SKM-1 treated with dmso at 0.1 percent for 144 hours (cell line): ENCODE data around the gene UST.
"Not testable (repeated sequence)": the region's sequence is repeated elsewhere in the genome, so short reads cannot be mapped to it uniquely, and the experiment has no call there.

ENCODE experiments used
- DNase-seq: peaks from one replicate; lab custom pipeline; 2025; ENCODE audit not compliant: unreplicated experiment; lab: John Stamatoyannopoulos, UW

UST gene

GRCh38 chr6:148967541-148967956 lies 220.7 kb downstream of the UST start:
- DNase-seq: no peak

GRCh38 chr6:148968771-148969602 lies 222.2 kb downstream of the UST start:
- DNase-seq: no peak

- DNase-seq: no peak
These were observed 222.8 kb downstream of the UST start for GRCh38 chr6:148969603-148970061.

- DNase-seq: no peak
These were observed 224.4 kb downstream of the UST start for GRCh38 chr6:148971031-148971927.

- DNase-seq: no peak
These were observed 225.7 kb downstream of the UST start for GRCh38 chr6:148972481-148972880.

- DNase-seq: no peak
These were observed 226.8 kb downstream of the UST start for GRCh38 chr6:148973538-148974208.

- no peak for DNase-seq
These were observed 227.5 kb downstream of the UST start for GRCh38 chr6:148974351-148974750.

- DNase-seq: not testable (repeated sequence)
These were observed 231.5 kb downstream of the UST start for GRCh38 chr6:148978298-148978697.

GRCh38 chr6:148979014-148979901 lies 232.4 kb downstream of the UST start:
- DNase-seq: no peak

- DNase-seq: no peak
These were observed 233.4 kb downstream of the UST start for GRCh38 chr6:148980234-148980633.

GRCh38 chr6:148981515-148981914 lies 234.7 kb downstream of the UST start:
- no peak for DNase-seq

GRCh38 chr6:148983101-148983761 lies 236.4 kb downstream of the UST start:
- no peak for DNase-seq

- DNase-seq: no peak
These were observed 237.1 kb downstream of the UST start for GRCh38 chr6:148983966-148984365.

- DNase-seq: no peak
These were observed 237.8 kb downstream of the UST start for GRCh38 chr6:148984531-148985056.

GRCh38 chr6:148985499-148985898 lies 238.7 kb downstream of the UST start:
- no peak for DNase-seq

- DNase-seq: no peak
These were observed 239.8 kb downstream of the UST start for GRCh38 chr6:148986608-148987007.

GRCh38 chr6:148987982-148988381 lies 241.2 kb downstream of the UST start:
- no peak for DNase-seq

GRCh38 chr6:148989585-148989984 lies 242.8 kb downstream of the UST start:
- no peak for DNase-seq

- DNase-seq: no peak
These were observed 243.6 kb downstream of the UST start for GRCh38 chr6:148990403-148990802.

GRCh38 chr6:148996815-148997214 lies 250.0 kb downstream of the UST start:
- DNase-seq: no peak
